IMR-90 (cell line): ENCODE results near the gene PEAK3. TPM values are rescaled to one million over a fixed set of nuclear protein-coding genes. Genes with fewer than 3 reads are reported as not detected.

ENCODE experiments used
- ATAC-seq: fragments of 200-7000 bp; cut with Tn5 transposase; 2 replicates; pipeline ENCODE4 v1.9.1; 2020; ENCODE audit warnings: low read depth, mild to moderate bottlenecking, moderate library complexity
- BruUV-seq: library from RNA; stranded (reverse); fragments of 400-500 nt; replicated peaks from 2 replicates; lab custom pipeline; 2021; lab: Mats Ljungman, UMichigan
- CTCF ChIA-PET: fragments of 300-600 bp; formaldehyde crosslinking; extraction: SDS; loops from one replicate; lab custom pipeline; 2021; ENCODE audit warnings: antibody characterized with exemption; lab: Yijun Ruan, JAX
- POLR2A ChIA-PET: fragments of 300-600 bp; sonication (Branson Sonifier 250); formaldehyde crosslinking; loops from one replicate; lab custom pipeline; 2022; ENCODE audit warnings: antibody characterized with exemption; ENCODE audit not compliant: unreplicated experiment; lab: Charles Lee
- DNase-seq: peaks from one replicate; pipeline ENCODE4 v3.0.0; 2013
- H2AFZ ChIP-seq: replicated peaks from 2 replicates; pipeline ENCODE3; 2013; ENCODE audit warnings: low read length, mild to moderate bottlenecking; ENCODE audit not compliant: poor library complexity
- H2AK5ac ChIP-seq: 2 replicates; pipeline ENCODE4 v1.6.1; 2013; ENCODE audit warnings: low read depth, low read length, inconsistent platforms
- H2AK9ac ChIP-seq: replicated peaks from 2 replicates; pipeline ENCODE3; 2013; ENCODE audit warnings: mild to moderate bottlenecking, low read depth, low read length, moderate library complexity; ENCODE audit not compliant: poor library complexity
- H2BK120ac ChIP-seq: 2 replicates; pipeline ENCODE4 v1.6.1; 2013; ENCODE audit warnings: low read depth, low read length, inconsistent platforms
- H2BK15ac ChIP-seq: 3 replicates; pipeline ENCODE4 v1.6.1; 2013; ENCODE audit warnings: low read depth, low read length, inconsistent platforms
- H2BK20ac ChIP-seq: 2 replicates; pipeline ENCODE4 v1.6.1; 2013; ENCODE audit warnings: low read depth, mild to moderate bottlenecking, inconsistent platforms, low read length, moderate library complexity
- H2BK5ac ChIP-seq: 2 replicates; pipeline ENCODE4 v1.6.1; 2013; ENCODE audit warnings: mild to moderate bottlenecking, low read depth, low read length, inconsistent platforms; ENCODE audit not compliant: poor library complexity, severe bottlenecking
- H3K14ac ChIP-seq: replicated peaks from 2 replicates; pipeline ENCODE4 v1.6.1; 2013; ENCODE audit warnings: low read depth, low read length, inconsistent platforms
- H3K18ac ChIP-seq: 2 replicates; pipeline ENCODE4 v1.6.1; 2013; ENCODE audit warnings: low read depth, low read length, control low read depth
- H3K23ac ChIP-seq: 2 replicates; pipeline ENCODE4 v1.6.1; 2013; ENCODE audit warnings: low read depth, low read length, inconsistent platforms
- H3K27ac ChIP-seq: 2 replicates; pipeline ENCODE4 v1.5.1; 2013; ENCODE audit warnings: mild to moderate bottlenecking, control low read depth, low read length; ENCODE audit not compliant: insufficient read depth
- H3K27me3 ChIP-seq: 2 replicates; pipeline ENCODE4 v1.6.1; 2013; ENCODE audit warnings: low read length; ENCODE audit not compliant: control insufficient read depth, insufficient read depth
- H3K36me3 ChIP-seq: 2 replicates; pipeline ENCODE4 v1.6.1; 2013; ENCODE audit warnings: low read length, mixed read lengths; ENCODE audit not compliant: control insufficient read depth, insufficient read depth
- H3K4ac ChIP-seq: 2 replicates; pipeline ENCODE4 v1.6.1; 2013; ENCODE audit warnings: low read depth, low read length, inconsistent platforms
- H3K4me1 ChIP-seq: 2 replicates; pipeline ENCODE4 v1.6.1; 2013; ENCODE audit warnings: low read length, mixed read lengths; ENCODE audit not compliant: control insufficient read depth, insufficient read depth
- H3K4me2 ChIP-seq: 2 replicates; pipeline ENCODE4 v1.6.1; 2013; ENCODE audit warnings: low read depth, mild to moderate bottlenecking, control low read depth, low read length, moderate library complexity
- H3K4me3 ChIP-seq: 2 replicates; pipeline ENCODE4 v1.5.1; 2013; ENCODE audit warnings: low read depth, mild to moderate bottlenecking, control low read depth, low read length, moderate library complexity; ENCODE audit not compliant: insufficient read depth
- H3K56ac ChIP-seq: 2 replicates; pipeline ENCODE4 v1.6.1; 2013; ENCODE audit warnings: low read length, inconsistent platforms; ENCODE audit not compliant: insufficient read depth; ENCODE audit errors: extremely low read depth
- H3K79me1 ChIP-seq, 2 experiments: 2 replicates each; pipeline ENCODE4 v1.6.1; 2013; ENCODE audit warnings: low read length in 2 of 2, inconsistent platforms in 1 of 2, low read depth in 1 of 2
- H3K9ac ChIP-seq: 2 replicates; pipeline ENCODE4 v1.6.1; 2013; ENCODE audit warnings: low read depth, low read length, control low read depth
- H3K9me1 ChIP-seq: 2 replicates; pipeline ENCODE4 v1.6.1; 2013; ENCODE audit warnings: low read length, inconsistent platforms; ENCODE audit not compliant: insufficient read depth
- H3K9me3 ChIP-seq: 2 replicates; pipeline ENCODE4 v1.6.1; 2013; ENCODE audit warnings: low read length; ENCODE audit not compliant: control insufficient read depth, insufficient read depth
- H4K20me1 ChIP-seq: 2 replicates; pipeline ENCODE4 v1.6.1; 2013; ENCODE audit warnings: low read length, inconsistent platforms; ENCODE audit not compliant: insufficient read depth
- H4K5ac ChIP-seq: 2 replicates; pipeline ENCODE4 v1.6.1; 2013; ENCODE audit warnings: mild to moderate bottlenecking, low read depth, low read length, control low read depth
- H4K8ac ChIP-seq, 2 experiments: 2 replicates each; pipeline ENCODE4 v1.6.1; 2013; ENCODE audit warnings: low read depth in 2 of 2, low read length in 2 of 2, control low read depth in 1 of 2, inconsistent platforms in 1 of 2
- H4K91ac ChIP-seq: 2 replicates; pipeline ENCODE4 v1.6.1; 2013; ENCODE audit warnings: low read depth, low read length, inconsistent platforms; ENCODE audit not compliant: insufficient read depth
- CEBPB ChIP-seq: IDR thresholded peaks from 2 replicates; pipeline ENCODE4 v1.6.1; 2012; ENCODE audit warnings: low read depth, low read length, improper control_type of control experiment
- CHD1 ChIP-seq: IDR thresholded peaks from 2 replicates; pipeline ENCODE4 v1.6.1; 2012; ENCODE audit warnings: low read depth, low read length, improper control_type of control experiment
- MAFK ChIP-seq: IDR thresholded peaks from 2 replicates; pipeline ENCODE4 v1.6.1; 2012; ENCODE audit warnings: low read depth, low read length, improper control_type of control experiment
- MAZ ChIP-seq: IDR thresholded peaks from 2 replicates; pipeline ENCODE4 v1.6.1; 2012; ENCODE audit warnings: low read depth, mild to moderate bottlenecking, low read length, improper control_type of control experiment, moderate library complexity, borderline replicate concordance
- MXI1 ChIP-seq: IDR thresholded peaks from 2 replicates; pipeline ENCODE4 v1.6.1; 2012; ENCODE audit warnings: low read depth, mild to moderate bottlenecking, low read length, moderate library complexity, borderline replicate concordance
- NFE2L2 ChIP-seq: fragments of 150-350 bp; IDR thresholded peaks from 2 replicates; pipeline ENCODE4 v1.6.1; 2016; ENCODE audit warnings: low read depth, mild to moderate bottlenecking, low read length
- RAD21 ChIP-seq: IDR thresholded peaks from 2 replicates; pipeline ENCODE4 v1.6.1; 2012; ENCODE audit warnings: low read length, improper control_type of control experiment
- RCOR1 ChIP-seq: IDR thresholded peaks from 2 replicates; pipeline ENCODE4 v1.6.1; 2012; ENCODE audit warnings: mild to moderate bottlenecking, low read length, improper control_type of control experiment; ENCODE audit not compliant: insufficient replicate concordance
- SMC3 ChIP-seq: fragments of 150-350 bp; IDR thresholded peaks from 2 replicates; pipeline ENCODE4 v1.6.1; 2016; ENCODE audit warnings: low read depth, mild to moderate bottlenecking, antibody characterized with exemption, low read length, moderate library complexity
- WGBS, 2 experiments: methylation state at CpG; one replicate each; pipeline versions ENCODE4 v1.1.5 to v1.1.7; 2013; ENCODE audit warnings: missing lambda C conversion rate in 2 of 2; ENCODE audit not compliant: insufficient read length in 1 of 2; ENCODE audit errors: extremely low coverage in 2 of 2; 5-methylcytosine and 5-hydroxymethylcytosine counted together
- dilution Hi-C: fragments of 300-500 bp; cut with HindIII; formaldehyde crosslinking; loops from one replicate; pipeline ENCODE4 v1.14.3; 2018; ENCODE audit warnings: low sequenced_read_pairs; ENCODE audit not compliant: unreplicated experiment
- in situ Hi-C: fragments of 300-500 bp; cut with MboI; formaldehyde crosslinking; loops from 3 replicates; pipeline ENCODE4 v1.14.3; 2019; ENCODE audit warnings: low sequenced_read_pairs, inconsistent platforms, mixed read lengths
- intact Hi-C: fragments of 100-400 bp; cut with micrococcal nuclease; formaldehyde crosslinking; loops from 2 replicates; pipeline ENCODE4 v1.10.0; 2022
- polyA plus RNA-seq, 3 experiments: library from polyadenylated mRNA; depleted of rRNA; stranded (reverse); fragments of >200 nt; gene quantifications; 2 replicates each; pipeline ENCODE4 v1.2.3, GENCODE V29; 2012; ENCODE audit warnings: low replicate concordance in 1 of 3
- total RNA-seq: library from RNA; depleted of rRNA; stranded (reverse); fragments of >200 nt; gene quantifications from 2 replicates; pipeline ENCODE4 v1.2.3, GENCODE V29; 2012
- TF ChIP-seq, protein P1 (sequence below): fragments of 150-350 bp; IDR thresholded peaks from 2 replicates; pipeline ENCODE4 v1.6.1; 2017; ENCODE audit warnings: mild to moderate bottlenecking, antibody characterized with exemption, low read length, low read depth
- TF ChIP-seq, protein P2 (sequence below): conservative IDR thresholded peaks from 2 replicates; pipeline ENCODE4 v1.5.1; 2012; ENCODE audit warnings: mild to moderate bottlenecking, low read depth, low read length, improper control_type of control experiment

PEAK3 gene
- total and polyA plus RNA-seq, 2 of the 4 experiments (the other 2 are of a cell fraction), result under 0.01 to 0.09 TPM

DNA sequence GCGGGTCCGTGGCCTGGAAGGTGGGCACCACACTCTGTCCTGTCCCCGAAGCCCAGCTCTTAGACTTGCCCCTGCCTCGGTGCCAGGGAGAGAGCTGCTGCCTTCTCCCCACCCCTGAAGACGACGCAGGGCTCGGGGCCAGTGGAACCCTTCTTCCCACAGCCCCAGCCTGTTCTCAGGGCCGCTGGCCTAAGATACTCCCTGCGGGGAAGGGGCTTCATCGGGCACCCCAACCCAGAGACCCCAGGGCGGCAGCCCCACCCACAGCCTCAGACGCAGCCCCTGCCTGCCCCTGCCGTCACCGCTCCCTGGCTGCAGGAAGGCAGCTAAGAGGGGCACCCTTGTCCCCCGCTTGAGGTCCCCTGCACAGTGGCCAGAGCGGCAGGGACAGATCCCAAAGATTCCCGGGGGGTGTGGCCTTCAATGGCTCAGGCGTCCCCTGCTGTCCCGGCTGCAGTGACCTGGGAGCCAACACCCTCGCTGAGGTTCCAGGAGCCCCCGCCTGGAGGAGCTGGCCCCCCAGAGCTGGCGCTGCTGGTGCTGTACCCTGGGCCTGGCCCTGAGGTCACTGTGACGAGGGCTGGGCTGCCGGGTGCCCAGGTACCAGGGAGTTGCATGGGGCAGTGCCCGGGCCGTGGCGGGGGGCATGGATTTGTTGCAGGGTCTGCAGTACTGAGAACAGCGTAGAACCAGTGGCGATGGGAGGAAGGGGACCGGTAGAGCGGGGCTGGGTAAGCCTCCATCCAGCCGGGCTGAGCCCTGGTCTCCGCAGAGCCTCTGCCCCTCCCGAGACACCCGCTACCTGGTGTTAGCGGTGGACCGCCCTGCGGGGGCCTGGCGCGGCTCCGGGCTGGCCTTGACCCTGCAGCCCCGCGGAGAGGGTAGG is 31.9 kb downstream of the PEAK3 start (continued):
- TF ChIP-seq CEBPB, result no peak
- no peak for TF ChIP-seq RAD21

DNA sequence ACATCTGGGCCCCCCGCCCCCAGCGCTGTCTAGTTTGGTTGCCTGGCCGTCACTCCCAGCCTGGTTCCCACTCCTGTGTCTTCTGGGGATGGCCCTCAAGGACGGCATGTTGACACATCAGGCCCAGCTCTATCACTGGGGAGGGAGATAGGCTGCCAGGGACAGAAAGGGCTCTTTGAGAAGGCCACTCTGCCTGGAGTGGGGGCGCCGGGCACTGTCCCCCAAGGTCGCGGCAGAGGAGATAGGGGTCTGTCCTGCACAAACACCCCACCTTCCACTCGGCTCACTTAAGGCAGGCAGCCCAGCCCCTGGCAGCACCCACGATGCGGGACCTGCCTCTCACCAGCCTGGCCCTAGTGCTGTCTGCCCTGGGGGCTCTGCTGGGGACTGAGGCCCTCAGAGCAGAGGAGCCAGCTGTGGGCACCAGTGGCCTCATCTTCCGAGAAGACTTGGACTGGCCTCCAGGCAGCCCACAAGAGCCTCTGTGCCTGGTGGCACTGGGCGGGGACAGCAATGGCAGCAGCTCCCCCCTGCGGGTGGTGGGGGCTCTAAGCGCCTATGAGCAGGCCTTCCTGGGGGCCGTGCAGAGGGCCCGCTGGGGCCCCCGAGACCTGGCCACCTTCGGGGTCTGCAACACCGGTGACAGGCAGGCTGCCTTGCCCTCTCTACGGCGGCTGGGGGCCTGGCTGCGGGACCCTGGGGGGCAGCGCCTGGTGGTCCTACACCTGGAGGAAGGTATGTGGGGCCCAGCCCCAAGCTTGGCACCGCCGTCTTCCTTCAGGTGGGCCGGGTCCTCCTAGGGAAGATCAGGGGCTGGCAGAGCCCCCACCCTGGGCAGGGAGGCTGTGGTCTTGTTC is 32.7 kb downstream of the PEAK3 start, which contains the start of gene AMH:
AMH (plus strand) TSS at position 314 of the 857 bp plus-strand sequence; CDS start at position 324, 10 bp downstream.
- peaks cover 51% of the 10 kb centered on the region for H4K20me1 ChIP-seq
- H3K36me3 ChIP-seq, result peaks cover 43% of the 10 kb centered on the region
- peaks cover 0 to 16% of the 10 kb centered on the region in 2 experiments; a peak in 1 of 4 replicates for H3K79me1 ChIP-seq
- intact Hi-C loops, result no loop called here
- DNase-seq, result no peak
- H2BK5ac ChIP-seq, result no peak within 1 kb of the TSS
- H3K27ac ChIP-seq, result no peak within 1 kb of the TSS
- no peak within 1 kb of the TSS for H2BK120ac ChIP-seq
- no peak within 1 kb of the TSS for H2AFZ ChIP-seq
- 75% methylated on average over 17 of the region's 27 CpGs; no CpG with 5 or more reads in 1 of the 2 experiments for WGBS, 2 experiments
- in situ Hi-C loops, result no loop called here
- no peak within 1 kb of the TSS for H3K4ac ChIP-seq
- no peak within 1 kb of the TSS for H3K9ac ChIP-seq
- H4K5ac ChIP-seq, result no peak within 1 kb of the TSS
- H3K14ac ChIP-seq, result no peak within 1 kb of the TSS
- H3K9me3 ChIP-seq, result no peaks in the 10 kb centered on the region
- H2BK20ac ChIP-seq, result no peak within 1 kb of the TSS
- H3K9me1 ChIP-seq, result no peaks in the 10 kb centered on the region
- H3K4me2 ChIP-seq, result no peak within 1 kb of the TSS
- POLR2A ChIA-PET, result no interaction called here
- H4K91ac ChIP-seq, result no peak within 1 kb of the TSS
- no TSS peak for BruUV-seq
- CTCF ChIA-PET, result no interaction called here
- H3K23ac ChIP-seq, result no peak within 1 kb of the TSS
- H2AK5ac ChIP-seq, result no peak within 1 kb of the TSS
- peaks cover 4% of the 10 kb centered on the region; the same call in 1 of the 2 replicates for H3K4me1 ChIP-seq
- no peak within 1 kb of the TSS for H4K8ac ChIP-seq
- ATAC-seq, result no peak; the same call in 1 of the 2 replicates
- H2BK15ac ChIP-seq, result no peak within 1 kb of the TSS
- no peak within 1 kb of the TSS for H3K18ac ChIP-seq
- no peak within 1 kb of the TSS for H3K56ac ChIP-seq
- no peak within 1 kb of the TSS for H3K4me3 ChIP-seq
- dilution Hi-C loops, result no loop called here
- peak within 1 kb of the TSS; percentile 42 for H2AK9ac ChIP-seq
- peaks cover 36% of the 10 kb centered on the region for H3K27me3 ChIP-seq
- no peak for TF ChIP-seq MXI1
- TF ChIP-seq, protein P1, sequence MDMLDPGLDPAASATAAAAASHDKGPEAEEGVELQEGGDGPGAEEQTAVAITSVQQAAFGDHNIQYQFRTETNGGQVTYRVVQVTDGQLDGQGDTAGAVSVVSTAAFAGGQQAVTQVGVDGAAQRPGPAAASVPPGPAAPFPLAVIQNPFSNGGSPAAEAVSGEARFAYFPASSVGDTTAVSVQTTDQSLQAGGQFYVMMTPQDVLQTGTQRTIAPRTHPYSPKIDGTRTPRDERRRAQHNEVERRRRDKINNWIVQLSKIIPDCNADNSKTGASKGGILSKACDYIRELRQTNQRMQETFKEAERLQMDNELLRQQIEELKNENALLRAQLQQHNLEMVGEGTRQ, result no peak
- TF ChIP-seq, protein P2, sequence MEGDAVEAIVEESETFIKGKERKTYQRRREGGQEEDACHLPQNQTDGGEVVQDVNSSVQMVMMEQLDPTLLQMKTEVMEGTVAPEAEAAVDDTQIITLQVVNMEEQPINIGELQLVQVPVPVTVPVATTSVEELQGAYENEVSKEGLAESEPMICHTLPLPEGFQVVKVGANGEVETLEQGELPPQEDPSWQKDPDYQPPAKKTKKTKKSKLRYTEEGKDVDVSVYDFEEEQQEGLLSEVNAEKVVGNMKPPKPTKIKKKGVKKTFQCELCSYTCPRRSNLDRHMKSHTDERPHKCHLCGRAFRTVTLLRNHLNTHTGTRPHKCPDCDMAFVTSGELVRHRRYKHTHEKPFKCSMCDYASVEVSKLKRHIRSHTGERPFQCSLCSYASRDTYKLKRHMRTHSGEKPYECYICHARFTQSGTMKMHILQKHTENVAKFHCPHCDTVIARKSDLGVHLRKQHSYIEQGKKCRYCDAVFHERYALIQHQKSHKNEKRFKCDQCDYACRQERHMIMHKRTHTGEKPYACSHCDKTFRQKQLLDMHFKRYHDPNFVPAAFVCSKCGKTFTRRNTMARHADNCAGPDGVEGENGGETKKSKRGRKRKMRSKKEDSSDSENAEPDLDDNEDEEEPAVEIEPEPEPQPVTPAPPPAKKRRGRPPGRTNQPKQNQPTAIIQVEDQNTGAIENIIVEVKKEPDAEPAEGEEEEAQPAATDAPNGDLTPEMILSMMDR, result no peak
- no peak for TF ChIP-seq CEBPB
- no peak for TF ChIP-seq MAZ
- TF ChIP-seq CHD1, result no peak
- no peak for TF ChIP-seq NFE2L2
- no peak for TF ChIP-seq RCOR1
- no peak for TF ChIP-seq MAFK
- no peak for TF ChIP-seq RAD21
- no peak for TF ChIP-seq SMC3
